HepG2 (cell line): ENCODE data around the gene SYCP2. TPM values are rescaled to one million over a fixed set of nuclear protein-coding genes. Genes with fewer than 3 reads are reported as not detected.

ENCODE experiments used
- ATAC-seq: fragments of 200-7000 bp; cut with Tn5 transposase; 3 replicates; pipeline ENCODE4 v1.9.1; 2020; ENCODE audit warnings: mild to moderate bottlenecking, moderate library complexity
- BruUV-seq: library from RNA; stranded (reverse); fragments of 400-500 nt; replicated peaks from 2 replicates; lab custom pipeline; 2021; lab: Mats Ljungman, UMichigan
- CTCF ChIA-PET: fragments of 300-600 bp; formaldehyde crosslinking; extraction: SDS; loops from one replicate; lab custom pipeline; 2021; ENCODE audit warnings: low total read pairs, inconsistent platforms, low intra/inter-chr PET ratio; lab: Yijun Ruan, JAX
- POLR2A ChIA-PET: fragments of 350-600 bp; sonication (Branson Sonifier 250); formaldehyde crosslinking; loops from one replicate; lab custom pipeline; 2020; ENCODE audit warnings: antibody characterized with exemption, inconsistent platforms; lab: Yijun Ruan, JAX
- DNase-seq: peaks from one replicate; pipeline ENCODE4 v3.0.0-alpha.2; 2015; ENCODE audit warnings: low spot score
- FAIRE-seq: peaks from 3 replicates; lab custom pipeline; 2011; peaks lifted over from hg19 to GRCh38; lab: Jason Lieb, UNC
- H2AFZ ChIP-seq: one replicate; pipeline ENCODE4 v1.6.1; 2011; ENCODE audit warnings: low read length, inconsistent platforms
- H3K27ac ChIP-seq: fragments of 300-600 bp; 3 replicates; pipeline ENCODE4 v1.8.0; 2011; ENCODE audit warnings: mixed run types, mild to moderate bottlenecking, mixed read lengths, low read length, inconsistent platforms; ENCODE audit not compliant: insufficient read depth; ENCODE audit errors: extremely low read length
- H3K27me3 ChIP-seq, 2 experiments: fragments of 200-600 bp in 1 of 2; 2 replicates in 1 of 2; 3 replicates in 1 of 2; pipeline versions ENCODE4 v1.6.0 to v1.8.0; 2011; ENCODE audit warnings: low read length in 2 of 2, mild to moderate bottlenecking in 2 of 2, moderate library complexity in 2 of 2, inconsistent platforms in 1 of 2; ENCODE audit not compliant: insufficient read depth in 2 of 2, control insufficient read depth in 1 of 2
- H3K36me3 ChIP-seq, 2 experiments: fragments of 200-600 bp in 1 of 2; replicated peaks in 1 of 2; 2 replicates in 1 of 2; 3 replicates in 1 of 2; pipeline versions ENCODE4 v1.5.1 to v1.8.0; 2011; ENCODE audit warnings: low read length in 2 of 2, inconsistent platforms in 1 of 2; ENCODE audit not compliant: insufficient read depth in 2 of 2, control insufficient read depth in 1 of 2
- H3K4me1 ChIP-seq: 2 replicates; pipeline ENCODE4 v1.5.1; 2012; ENCODE audit warnings: low read length, inconsistent platforms; ENCODE audit not compliant: insufficient read depth
- H3K4me2 ChIP-seq: 2 replicates; pipeline ENCODE4 v1.6.0; 2011; ENCODE audit warnings: low read depth, low read length, inconsistent platforms
- H3K4me3 ChIP-seq, 3 experiments: fragments of 200-600 bp in 1 of 3; sonication (generic), shearing (Covaris generic) in 1 of 3; replicated peaks in 1 of 3; 2 replicates each; pipeline ENCODE4 v1.5.1; 2011 to 2016; ENCODE audit warnings: low read length in 3 of 3, inconsistent platforms in 2 of 3, low read depth in 2 of 3, mild to moderate bottlenecking in 2 of 3, control low read depth in 1 of 3, mixed read lengths in 1 of 3; ENCODE audit not compliant: insufficient read depth in 1 of 3
- H3K79me2 ChIP-seq: one replicate; pipeline ENCODE4 v1.6.1; 2011; ENCODE audit warnings: low read length, inconsistent platforms; ENCODE audit not compliant: insufficient read depth
- H3K9ac ChIP-seq: 2 replicates; pipeline ENCODE4 v1.6.0; 2011; ENCODE audit warnings: mild to moderate bottlenecking, low read depth, low read length, inconsistent platforms; ENCODE audit not compliant: insufficient read depth
- H3K9me3 ChIP-seq: 2 replicates; pipeline ENCODE4 v1.5.1; 2012; ENCODE audit warnings: mild to moderate bottlenecking, low read length
- H4K20me1 ChIP-seq: 2 replicates; pipeline ENCODE4 v1.6.0; 2011; ENCODE audit warnings: inconsistent platforms, mild to moderate bottlenecking, low read length, moderate library complexity; ENCODE audit not compliant: insufficient read depth
- ARNT ChIP-seq: fragments of 450-650 bp; IDR thresholded peaks from 2 replicates; pipeline ENCODE4 v1.6.1; 2017
- ATF7-NPFF ChIP-seq: sonication (generic); formaldehyde crosslinking; IDR thresholded peaks from 2 replicates; pipeline ENCODE4 v1.8.1; 2023; ENCODE audit warnings: mild to moderate bottlenecking, low read depth, missing genetic modification reagents, moderate library complexity
- CEBPG ChIP-seq: IDR thresholded peaks from 2 replicates; pipeline ENCODE4 v1.6.1; 2016
- FOXO1 ChIP-seq: sonication (generic); formaldehyde crosslinking; IDR thresholded peaks from 2 replicates; pipeline ENCODE4 v1.4.0; 2020; ENCODE audit warnings: missing genetic modification reagents
- PITX1 ChIP-seq: sonication (generic); formaldehyde crosslinking; IDR thresholded peaks from 2 replicates; pipeline ENCODE4 v1.5.1; 2020; ENCODE audit warnings: mild to moderate bottlenecking, missing genetic modification reagents
- XRCC5 ChIP-seq: fragments of 200-400 bp; formaldehyde crosslinking; optimal IDR thresholded peaks from 2 replicates; pipeline ENCODE3; 2017; ENCODE audit warnings: mild to moderate bottlenecking, low read length
- ZBTB37 ChIP-seq: sonication (generic); formaldehyde crosslinking; IDR thresholded peaks from 2 replicates; pipeline ENCODE4 v1.4.0; 2020; ENCODE audit warnings: mild to moderate bottlenecking, missing genetic modification reagents
- ZNF224 ChIP-seq: sonication (generic); formaldehyde crosslinking; IDR thresholded peaks from 2 replicates; pipeline ENCODE4 v1.5.0; 2020; ENCODE audit warnings: mild to moderate bottlenecking, missing genetic modification reagents
- ZNF337 ChIP-seq: sonication (generic); formaldehyde crosslinking; IDR thresholded peaks from 2 replicates; pipeline ENCODE4 v1.5.1; 2020; ENCODE audit warnings: missing genetic modification reagents, low read depth, mild to moderate bottlenecking, borderline replicate concordance
- ZNF441 ChIP-seq: sonication (generic); formaldehyde crosslinking; IDR thresholded peaks from 2 replicates; pipeline ENCODE4 v1.7.0; 2021; ENCODE audit warnings: missing genetic modification reagents, borderline replicate concordance
- ZNF546 ChIP-seq: sonication (generic); formaldehyde crosslinking; conservative IDR thresholded peaks from 2 replicates; pipeline ENCODE4 v1.8.1; 2023; ENCODE audit warnings: mild to moderate bottlenecking, missing genetic modification reagents
- ZNF75D ChIP-seq: sonication (generic); formaldehyde crosslinking; IDR thresholded peaks from 2 replicates; pipeline ENCODE4 v1.8.1; 2023; ENCODE audit warnings: missing genetic modification reagents, mild to moderate bottlenecking, borderline replicate concordance
- WGBS: methylation state at CpG from one replicate; pipeline ENCODE4 v1.1.6; 2017; ENCODE audit warnings: low lambda C conversion rate; 5-methylcytosine and 5-hydroxymethylcytosine counted together
- in situ Hi-C: cut with HindIII; loops from 2 replicates; pipeline ENCODE4 v1.10.0; 2017; ENCODE audit warnings: low pct_unique_long_range_greater_than_20kb; ENCODE audit not compliant: extremely low pct_ligation_motif_present
- intact Hi-C: fragments of 100-400 bp; cut with micrococcal nuclease; formaldehyde crosslinking; loops from one replicate; pipeline ENCODE4 v1.10.0; 2022; ENCODE audit not compliant: unreplicated experiment
- polyA plus RNA-seq, 8 experiments: library from polyadenylated mRNA; depleted of rRNA in 3 of 8; stranded (reverse) in 7 of 8; unstranded in 1 of 8; fragments of >200 nt; fragmentation: Illumina TruSeq in 4 of 8; extraction: Trizol in 4 of 8; gene quantifications; 2 replicates each; pipeline versions ENCODE4 v1.2.1 to v1.2.3, GENCODE V29; 2011 to 2016; ENCODE audit warnings: low read depth in 4 of 8, missing spikeins in 1 of 8, mixed read lengths in 1 of 8; ENCODE audit not compliant: insufficient read depth in 1 of 8
- total RNA-seq, 5 experiments: library from RNA; depleted of rRNA; stranded (reverse); fragments of >200 nt; fragmentation: Illumina TruSeq; extraction: Trizol; gene quantifications; 2 replicates each; pipeline ENCODE4 v1.2.3, GENCODE V29; 2016; ENCODE audit warnings: low read depth in 1 of 5

SYCP2 gene
- total and polyA plus RNA-seq, 2 of the 13 experiments (the other 11 are each of a cell fraction or from before 2014, with no cell fraction given) = 0.07 to 0.24 TPM

- no peak for DNase-seq
- no peaks in the 10 kb centered on the region for H4K20me1 ChIP-seq
- H3K27ac ChIP-seq = no peak overlapping the region
- no TSS peak for BruUV-seq
- no peak overlapping the region for H3K4me2 ChIP-seq
- ChIA-PET CTCF (no interaction called here), POLR2A (no interaction called here)
- intact Hi-C loops (no loop called here), in situ Hi-C loops (no loop called here)
- H2AFZ ChIP-seq = no peak overlapping the region
- FAIRE-seq = no peak
- no peak overlapping the region for H3K9ac ChIP-seq
- H3K27me3 ChIP-seq = no peaks in the 10 kb centered on the region
- H3K4me1 ChIP-seq = no peaks in the 10 kb centered on the region
- no peaks in the 10 kb centered on the region for H3K9me3 ChIP-seq
- H3K79me2 ChIP-seq = no peaks in the 10 kb centered on the region
- ATAC-seq = no peak
- WGBS = 35% methylated on average over 5 of the region's 5 CpGs
- TF ChIP-seq ZNF441 (CRISPR knock-in tag) (no peak), ZBTB37 (CRISPR knock-in tag) (no peak), ZNF75D (no peak), CEBPG (CRISPR knock-in tag) (no peak), ARNT (no peak), ZNF337 (CRISPR knock-in tag) (no peak), ZNF546 (CRISPR knock-in tag) (no peak), PITX1 (CRISPR knock-in tag) (no peak), XRCC5 (no peak), ZNF224 (no peak), FOXO1 (CRISPR knock-in tag) (no peak), ATF7-NPFF (CRISPR knock-in tag) (no peak)
- no peaks in the 10 kb centered on the region for H3K36me3 ChIP-seq
- no peak overlapping the region for H3K4me3 ChIP-seq
These were observed 24.6 kb downstream of the SYCP2 start for GRCh38 chr20:59908855-59909254.
